ENCODE measurements around the gene REXO4. TPM values are rescaled to one million over a fixed set of nuclear protein-coding genes. Genes with fewer than 3 reads are reported as not detected.
"Not testable (repeated sequence)": the region's sequence is repeated elsewhere in the genome, so short reads cannot be mapped to it uniquely, and the experiment has no call there.

REXO4 gene
- total RNA-seq, 2 experiments from 2014 or later, result 19.7 to 21.7 TPM

DNA sequence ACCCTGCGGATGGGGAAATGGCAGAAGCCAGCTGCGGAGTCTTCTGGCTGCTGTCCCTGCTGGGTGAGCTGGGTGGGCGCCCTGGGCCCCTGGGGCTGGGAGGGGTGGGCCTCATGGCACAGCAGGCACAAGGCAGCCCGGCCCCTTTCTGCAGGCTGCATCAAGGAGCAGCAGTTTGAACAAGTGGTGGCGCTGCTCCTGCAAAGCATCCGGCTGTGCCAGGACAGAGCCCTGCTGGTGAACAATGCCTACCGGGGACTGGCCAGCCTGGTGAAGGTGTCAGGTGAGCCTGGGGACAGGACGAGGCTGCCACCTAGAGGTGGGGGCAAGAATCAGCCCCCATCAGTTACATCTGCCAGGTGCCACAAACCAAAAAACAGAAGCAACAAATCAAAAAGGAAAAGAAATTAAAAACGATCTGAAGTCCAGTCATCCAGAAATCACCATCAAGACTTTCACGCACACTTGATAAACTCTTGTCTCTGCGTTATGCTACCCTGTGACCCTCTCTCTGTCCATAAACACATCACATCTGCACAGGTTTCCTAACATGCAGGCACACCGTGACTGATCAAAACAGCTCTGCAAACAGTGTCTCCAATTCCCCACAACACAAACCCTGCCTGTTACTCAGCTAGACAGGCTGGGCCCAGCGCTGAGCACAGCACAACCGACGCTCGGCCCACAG, 13.9 kb downstream of the REXO4 start:
- Mint-ChIP-seq H3K27me3 (no peaks in the 10 kb centered on the region), H3K9me3 (no peaks in the 10 kb centered on the region), H3K27ac (no peak overlapping the region), H3K36me3 (ENCODE audit: low read depth) (peaks cover 28% of the 10 kb centered on the region), H3K4me1 (peaks cover 12% of the 10 kb centered on the region), H3K4me3 (no peak overlapping the region)
- ChIA-PET CTCF (interaction anchor here (0.7 to 1.9 kb wide), 4 partner anchors 14 to 218 kb away, joined by 3 to 10 read pairs (median 4); partner anchors contain the start of gene REXO4), POLR2A (interaction anchor here (0.5 to 1.1 kb wide), 3 partner anchors 29 to 218 kb away, joined by 3 read pairs; no protein-coding TSS in a partner anchor)
- DNase-seq, result peak; percentile 67

DNA sequence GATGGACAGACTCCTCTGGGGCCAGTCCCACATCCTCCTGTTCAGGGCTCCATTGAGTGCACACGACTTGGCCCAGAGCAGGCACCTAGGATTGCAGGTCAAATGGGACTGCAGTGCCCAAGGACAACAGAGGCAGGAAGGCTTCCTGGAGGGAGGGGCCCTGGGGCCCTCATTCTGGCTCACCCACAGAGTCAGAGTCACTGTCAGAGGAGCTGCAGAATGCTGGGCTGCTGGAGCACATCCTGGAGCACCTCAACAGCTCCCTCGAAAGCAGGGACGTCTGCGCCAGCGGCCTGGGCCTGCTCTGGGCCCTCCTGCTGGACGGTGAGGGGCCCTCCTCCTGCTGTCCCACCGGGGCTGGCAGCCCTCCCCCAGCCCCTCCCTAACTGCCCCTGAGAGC, 15.1 kb downstream of the REXO4 start:
- H3K4me1 Mint-ChIP-seq, result peaks cover 12% of the 10 kb centered on the region
- ChIA-PET CTCF (interaction anchor here (1.4 kb wide), 1 partner anchor 25 kb away, joined by 4 read pairs; no protein-coding TSS in a partner anchor), POLR2A (interaction anchor here (0.8 to 1.6 kb wide), 4 partner anchors 12 to 43 kb away, joined by 3 to 4 read pairs (median 4); no protein-coding TSS in a partner anchor)
- H3K36me3 Mint-ChIP-seq (ENCODE audit: low read depth), result peaks cover 22% of the 10 kb centered on the region
- no peak overlapping the region for H3K27ac Mint-ChIP-seq
- H3K9me3 Mint-ChIP-seq, result no peaks in the 10 kb centered on the region
- H3K4me3 Mint-ChIP-seq, result no peak overlapping the region
- DNase-seq, result no peak
- no peaks in the 10 kb centered on the region for H3K27me3 Mint-ChIP-seq

DNA sequence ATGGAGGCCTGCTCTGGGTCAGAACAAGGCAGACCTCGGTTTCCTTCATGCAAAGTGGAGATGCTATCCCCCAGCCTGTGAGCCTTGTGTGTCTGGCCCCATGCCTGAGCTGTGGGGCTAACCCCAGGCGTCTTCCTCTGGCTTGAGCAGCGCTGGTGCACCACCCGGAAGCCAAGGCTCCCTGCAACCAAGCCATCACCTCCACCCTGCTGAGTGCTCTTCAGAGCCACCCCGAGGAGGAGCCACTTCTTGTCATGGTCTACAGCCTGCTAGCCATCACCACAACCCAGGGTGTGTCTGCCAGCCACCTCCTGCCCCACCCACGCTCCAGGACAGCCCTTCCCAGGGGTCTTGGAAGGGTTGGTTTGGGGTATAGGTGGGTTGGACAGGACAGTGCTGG, 16.2 kb downstream of the REXO4 start:
- ChIA-PET POLR2A (interaction anchor here (0.6 to 1.5 kb wide), 3 partner anchors 15 to 45 kb away, joined by 3 read pairs; partner anchors contain the start of genes SURF1 and SURF2), CTCF (no interaction called here)
- peaks cover 3% of the 10 kb centered on the region for H3K4me1 Mint-ChIP-seq
- DNase-seq, result no peak
- peaks cover 3% of the 10 kb centered on the region for H3K27me3 Mint-ChIP-seq
- no peak overlapping the region for H3K4me3 Mint-ChIP-seq
- H3K9me3 Mint-ChIP-seq, result no peaks in the 10 kb centered on the region
- H3K27ac Mint-ChIP-seq, result no peak overlapping the region
- H3K36me3 Mint-ChIP-seq (ENCODE audit: low read depth), result peaks cover 13% of the 10 kb centered on the region

DNA sequence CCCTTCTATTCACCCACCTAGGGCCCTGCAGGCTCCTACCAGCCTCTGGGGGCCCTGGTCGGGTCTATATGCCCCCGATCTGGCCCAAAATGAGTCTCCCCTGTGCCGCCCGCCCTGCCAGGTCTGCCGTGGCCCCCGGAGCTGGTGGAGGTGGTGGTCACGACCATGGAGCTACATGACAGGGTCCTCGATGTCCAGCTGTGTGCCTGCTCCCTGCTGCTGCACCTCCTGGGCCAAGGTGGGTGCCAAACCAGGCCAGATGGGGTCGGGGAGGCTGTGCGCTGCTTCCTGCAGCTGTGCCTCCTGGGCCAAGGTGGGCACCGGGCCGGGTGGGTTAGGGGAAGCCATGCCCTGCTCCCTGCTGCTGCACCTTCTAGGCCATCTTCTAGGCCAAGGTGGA, 17.5 kb downstream of the REXO4 start:
- Mint-ChIP-seq H3K4me3 (no peak overlapping the region), H3K9me3 (no peaks in the 10 kb centered on the region), H3K27me3 (peaks cover 3% of the 10 kb centered on the region), H3K4me1 (peaks cover 3% of the 10 kb centered on the region), H3K36me3 (ENCODE audit: low read depth) (peaks cover 1% of the 10 kb centered on the region), H3K27ac (no peak overlapping the region)
- ChIA-PET POLR2A (interaction anchor here (0.6 to 1.3 kb wide), 2 partner anchors 20 to 42 kb away, joined by 3 read pairs; no protein-coding TSS in a partner anchor), CTCF (interaction anchor here (0.9 kb wide), 1 partner anchor 74 kb away, joined by 3 read pairs; no protein-coding TSS in a partner anchor)
- no peak for DNase-seq

DNA sequence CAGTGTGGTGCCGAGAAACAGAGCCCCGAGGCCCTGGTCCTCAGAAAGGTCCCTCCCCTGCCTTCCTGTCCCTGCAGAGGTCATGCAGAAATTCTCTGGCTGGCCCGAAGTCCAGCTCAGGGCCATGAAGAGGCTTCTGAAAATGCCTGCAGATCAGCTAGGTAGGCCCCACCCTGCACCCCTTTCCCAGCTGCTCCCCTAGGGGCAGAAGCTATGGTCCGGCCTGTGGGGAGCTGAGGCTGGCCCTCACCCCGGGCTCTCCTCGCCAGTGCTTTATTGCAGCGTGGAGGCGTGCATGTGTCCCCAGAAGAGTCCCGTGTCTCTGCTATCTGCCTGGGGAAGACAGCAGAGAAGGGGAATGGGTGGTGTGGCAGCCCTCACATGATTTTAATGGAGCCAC, 19.9 kb downstream of the REXO4 start:
- no peaks in the 10 kb centered on the region for H3K36me3 Mint-ChIP-seq (ENCODE audit: low read depth)
- H3K9me3 Mint-ChIP-seq, result no peaks in the 10 kb centered on the region
- ChIA-PET CTCF (no interaction called here), POLR2A (interaction anchor here (1.0 kb wide), 1 partner anchor 21 kb away, joined by 4 read pairs; the partner anchor contains the start of gene STKLD1)
- no peak overlapping the region for H3K4me3 Mint-ChIP-seq
- H3K4me1 Mint-ChIP-seq, result peaks cover 3% of the 10 kb centered on the region
- no peak for DNase-seq
- H3K27me3 Mint-ChIP-seq, result peaks cover 3% of the 10 kb centered on the region
- no peak overlapping the region for H3K27ac Mint-ChIP-seq

DNA sequence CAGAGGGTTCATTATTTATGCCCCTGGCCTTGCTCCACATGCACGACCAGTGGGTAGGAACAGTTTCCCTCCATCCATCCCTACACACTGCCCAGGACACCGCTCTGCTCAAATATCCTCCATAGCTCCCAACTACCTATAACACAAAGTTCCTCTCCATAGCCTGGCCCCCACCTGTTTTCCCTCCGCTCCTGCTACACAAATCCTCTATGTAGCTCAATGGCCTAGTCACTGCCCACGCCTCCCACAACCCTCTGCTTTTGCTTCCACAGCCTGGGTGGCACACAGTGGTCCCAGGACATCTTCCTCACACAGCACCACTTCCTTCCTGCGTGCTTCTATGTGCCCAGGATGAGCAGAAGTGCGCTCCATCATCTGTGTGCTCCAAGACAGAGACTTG, 20.4 kb downstream of the REXO4 start:
- Mint-ChIP-seq H3K27ac (no peak overlapping the region), H3K4me1 (peaks cover 3% of the 10 kb centered on the region), H3K36me3 (ENCODE audit: low read depth) (no peaks in the 10 kb centered on the region), H3K27me3 (peaks cover 3% of the 10 kb centered on the region), H3K4me3 (no peak overlapping the region), H3K9me3 (no peaks in the 10 kb centered on the region)
- ChIA-PET CTCF (interaction anchor here (1.2 kb wide), 1 partner anchor 12 kb away, joined by 3 read pairs; no protein-coding TSS in a partner anchor), POLR2A (no interaction called here)
- no peak for DNase-seq

DNA sequence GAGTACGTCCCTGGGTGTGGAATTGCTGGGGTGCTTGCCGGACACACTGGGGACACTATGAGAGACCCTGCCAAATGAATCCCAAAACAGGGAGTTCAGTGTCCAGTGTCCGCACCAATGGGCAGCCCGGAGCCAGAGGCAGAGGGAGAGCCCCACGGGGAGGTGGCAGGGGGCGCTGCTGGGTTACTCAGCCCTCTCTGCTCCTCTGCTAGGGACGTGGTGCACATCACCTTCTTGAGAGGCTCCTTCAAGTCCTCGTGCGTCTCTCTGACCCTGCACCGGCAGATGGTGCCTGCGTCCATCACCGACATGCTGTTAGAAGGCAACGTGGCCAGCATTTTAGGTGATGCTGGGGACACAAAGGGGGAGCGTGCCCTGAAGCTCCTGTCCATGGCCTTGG, 20.9 kb downstream of the REXO4 start:
- no peaks in the 10 kb centered on the region for H3K36me3 Mint-ChIP-seq (ENCODE audit: low read depth)
- no peak overlapping the region for H3K4me3 Mint-ChIP-seq
- CTCF ChIA-PET, result interaction anchor here (1.2 kb wide), 1 partner anchor 11 kb away, joined by 3 read pairs; no protein-coding TSS in a partner anchor
- no peak overlapping the region for H3K27ac Mint-ChIP-seq
- peaks cover 3% of the 10 kb centered on the region for H3K27me3 Mint-ChIP-seq
- H3K4me1 Mint-ChIP-seq, result peaks cover 2% of the 10 kb centered on the region
- POLR2A ChIA-PET, result no interaction called here
- no peaks in the 10 kb centered on the region for H3K9me3 Mint-ChIP-seq
- no peak for DNase-seq

DNA sequence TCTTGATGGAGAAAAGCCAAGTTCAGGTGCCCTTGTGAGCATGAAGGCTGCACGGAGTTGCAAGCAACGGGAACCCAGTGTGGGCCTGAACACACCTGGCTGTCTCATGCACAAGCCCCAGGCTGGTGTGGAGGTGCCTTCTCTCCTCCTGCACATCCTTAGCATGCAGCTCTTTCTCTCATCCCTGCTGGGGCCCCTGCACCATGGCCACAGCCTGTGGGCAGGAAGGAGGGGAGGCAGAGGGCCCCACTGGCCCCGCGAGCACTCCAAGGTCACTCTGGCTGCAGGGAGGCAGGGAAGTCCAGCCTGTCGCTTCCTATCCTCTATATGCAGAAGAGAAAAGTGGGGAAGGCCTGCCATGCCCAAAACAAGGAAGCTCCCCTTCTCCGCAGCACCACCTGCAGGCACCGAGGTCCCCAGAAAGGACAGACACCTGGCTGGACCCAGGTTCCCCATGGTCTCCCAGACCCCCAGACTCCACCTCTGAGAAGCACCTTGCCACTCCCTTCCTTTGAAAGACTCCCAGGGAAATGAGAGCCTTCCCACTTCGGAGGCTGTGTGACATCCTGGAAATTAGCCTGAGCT, 23.0 kb downstream of the REXO4 start:
- POLR2A ChIA-PET, result interaction anchor here (2.0 kb wide), 1 partner anchor 24 kb away, joined by 5 read pairs; no protein-coding TSS in a partner anchor
- no peaks in the 10 kb centered on the region for H3K9me3 Mint-ChIP-seq
- CTCF ChIA-PET, result no interaction called here

DNA sequence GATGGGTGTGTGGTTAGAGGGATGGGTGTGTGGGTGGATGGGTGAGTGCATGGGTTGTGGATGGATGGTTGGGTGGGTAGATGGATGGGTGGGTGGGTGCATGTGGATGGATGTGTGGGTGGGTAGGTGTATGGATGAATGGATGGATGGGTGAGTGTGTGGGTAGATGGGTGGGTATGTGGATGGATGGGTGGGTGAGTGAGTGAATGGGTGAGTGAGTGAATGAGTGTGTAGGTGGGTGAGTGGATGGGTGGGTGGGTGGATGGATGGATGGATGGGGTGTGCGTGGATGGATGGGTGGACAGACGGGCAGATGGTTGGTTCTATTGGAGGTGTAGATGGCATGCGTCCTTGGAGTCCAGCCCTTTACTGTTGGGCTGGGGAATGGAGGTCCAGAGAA, 24.4 kb downstream of the REXO4 start:
- no peak for DNase-seq
- Mint-ChIP-seq H3K27ac (no peak overlapping the region), H3K4me1 (no peaks in the 10 kb centered on the region), H3K36me3 (ENCODE audit: low read depth) (no peaks in the 10 kb centered on the region), H3K27me3 (peaks cover 3% of the 10 kb centered on the region), H3K4me3 (no peak overlapping the region), H3K9me3 (no peaks in the 10 kb centered on the region)
- ChIA-PET POLR2A (no interaction called here), CTCF (no interaction called here)

More for the DNA sequence above, 23.0 kb downstream of the REXO4 start:
- H3K36me3 Mint-ChIP-seq (ENCODE audit: low read depth), result no peaks in the 10 kb centered on the region
- H3K27ac Mint-ChIP-seq, result no peak overlapping the region
- peaks cover 3% of the 10 kb centered on the region for H3K27me3 Mint-ChIP-seq
- no peak for DNase-seq
- H3K4me3 Mint-ChIP-seq, result no peak overlapping the region
- no peaks in the 10 kb centered on the region for H3K4me1 Mint-ChIP-seq

DNA sequence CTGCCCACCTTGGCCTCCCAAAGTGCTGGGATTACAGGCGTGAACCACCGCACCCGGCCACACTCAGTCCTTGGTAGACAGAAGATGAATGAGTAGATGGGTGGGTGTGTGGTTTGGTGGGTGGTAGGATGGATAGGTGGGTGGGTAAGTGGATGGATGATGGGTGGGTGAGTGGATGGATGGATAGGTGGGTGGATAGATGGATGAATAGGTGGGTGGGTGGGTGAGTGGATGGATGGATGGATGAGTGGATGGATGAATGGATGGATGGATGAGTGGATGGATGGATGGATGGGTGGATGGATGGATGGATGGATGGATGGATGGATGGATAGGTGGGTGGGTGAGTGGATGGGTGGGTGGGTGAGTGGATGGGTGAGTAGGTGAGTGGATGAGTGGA, 25.5 kb downstream of the REXO4 start:
- not testable (repeated sequence) for H3K36me3 Mint-ChIP-seq (ENCODE audit: low read depth); H3K9me3 Mint-ChIP-seq; H3K27ac Mint-ChIP-seq

DNA sequence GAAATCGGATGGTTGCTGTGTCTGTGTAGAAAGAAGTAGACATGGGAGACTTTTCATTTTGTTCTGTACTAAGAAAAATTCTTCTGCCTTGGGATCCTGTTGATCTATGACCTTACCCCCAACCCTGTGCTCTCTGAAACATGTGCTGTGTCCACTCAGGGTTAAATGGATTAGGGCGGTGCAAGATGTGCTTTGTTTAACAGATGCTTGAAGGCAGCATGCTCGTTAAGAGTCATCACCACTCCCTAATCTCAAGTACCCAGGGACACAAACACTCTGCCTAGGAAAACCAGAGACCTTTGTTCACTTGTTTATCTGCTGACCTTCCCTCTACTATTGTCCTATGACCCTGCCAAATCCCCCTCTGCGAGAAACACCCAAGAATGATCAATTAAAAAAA, 26.4 kb downstream of the REXO4 start:
- CTCF ChIA-PET; H3K27me3 Mint-ChIP-seq; H3K4me1 Mint-ChIP-seq; H3K9me3 Mint-ChIP-seq; H3K36me3 Mint-ChIP-seq (ENCODE audit: low read depth); POLR2A ChIA-PET; DNase-seq; H3K27ac Mint-ChIP-seq; H3K4me3 Mint-ChIP-seq: not testable (repeated sequence)

More for the DNA sequence above, 25.5 kb downstream of the REXO4 start:
- POLR2A ChIA-PET, H3K27me3 Mint-ChIP-seq, DNase-seq, CTCF ChIA-PET, H3K4me1 Mint-ChIP-seq, H3K4me3 Mint-ChIP-seq: not testable (repeated sequence)

DNA sequence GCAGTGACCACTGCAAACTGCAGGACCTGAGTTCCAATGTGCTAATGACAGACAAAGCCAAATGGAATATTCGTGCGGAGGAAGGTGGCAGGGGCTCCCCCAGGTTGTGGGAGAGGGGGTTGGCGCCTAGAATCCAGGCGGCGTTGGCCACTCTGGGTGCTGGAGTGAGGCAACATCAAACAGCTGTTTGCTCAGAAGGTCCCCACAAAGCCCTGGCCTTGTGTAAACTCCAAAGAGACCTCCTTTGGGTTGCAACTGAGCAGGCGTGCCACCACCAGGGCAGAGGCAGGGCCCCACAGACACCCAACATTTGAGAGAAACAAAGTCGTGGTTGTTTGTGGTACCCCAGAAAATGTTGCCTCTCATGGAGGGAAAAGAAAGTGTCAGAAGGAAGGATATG, 27.1 kb downstream of the REXO4 start:
- CTCF ChIA-PET, result no interaction called here
- POLR2A ChIA-PET, result no interaction called here
- H3K27ac Mint-ChIP-seq, result no peak overlapping the region

DNA sequence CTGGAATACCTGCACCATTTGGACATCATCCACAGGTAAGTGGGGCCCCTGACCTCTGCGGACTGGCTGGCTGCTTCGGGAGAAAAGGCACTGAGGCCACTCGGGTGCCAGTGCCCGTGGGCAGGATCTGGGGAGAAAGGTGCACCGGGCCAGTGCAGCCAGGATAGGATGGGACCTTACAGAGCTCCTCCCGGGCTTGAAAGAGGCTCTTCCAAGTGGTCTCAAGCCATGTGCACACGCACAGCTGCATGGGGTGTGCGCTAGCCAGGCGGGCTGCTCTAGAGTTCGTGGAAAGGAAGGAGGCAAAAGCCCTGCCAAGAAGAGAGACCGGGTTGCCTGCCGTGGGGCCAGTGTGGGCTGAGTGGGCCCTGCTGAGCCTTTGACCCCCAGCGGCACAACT, 28.2 kb downstream of the REXO4 start:
- H3K4me1 Mint-ChIP-seq, result no peaks in the 10 kb centered on the region
- ChIA-PET CTCF (no interaction called here), POLR2A (interaction anchor here (1.1 kb wide), 1 partner anchor 13 kb away, joined by 3 read pairs; the partner anchor contains the start of gene STKLD1)
- no peaks in the 10 kb centered on the region for H3K36me3 Mint-ChIP-seq (ENCODE audit: low read depth)
- H3K4me3 Mint-ChIP-seq, result no peak overlapping the region
- H3K27ac Mint-ChIP-seq, result no peak overlapping the region
- no peaks in the 10 kb centered on the region for H3K27me3 Mint-ChIP-seq
- H3K9me3 Mint-ChIP-seq, result no peaks in the 10 kb centered on the region
- DNase-seq, result no peak

More for the DNA sequence above, 27.1 kb downstream of the REXO4 start:
- H3K9me3 Mint-ChIP-seq, result no peaks in the 10 kb centered on the region
- H3K4me3 Mint-ChIP-seq, result no peak overlapping the region
- DNase-seq, result no peak
- H3K27me3 Mint-ChIP-seq, result no peaks in the 10 kb centered on the region
- H3K4me1 Mint-ChIP-seq, result no peaks in the 10 kb centered on the region
- H3K36me3 Mint-ChIP-seq (ENCODE audit: low read depth), result no peaks in the 10 kb centered on the region
